HG02798 (cell line): ENCODE results near the gene C20orf96.

ENCODE experiments used
- ATAC-seq: cut with Tn5 transposase; IDR thresholded peaks from one replicate; pipeline ENCODE4 v1.9.1; 2021; ENCODE audit warnings: mild to moderate bottlenecking; ENCODE audit not compliant: unreplicated experiment, poor library complexity

The C20orf96 gene

GRCh38 chr20:312866-313265, 22.3 kb upstream of the C20orf96 start:
- no peak for ATAC-seq

DNA sequence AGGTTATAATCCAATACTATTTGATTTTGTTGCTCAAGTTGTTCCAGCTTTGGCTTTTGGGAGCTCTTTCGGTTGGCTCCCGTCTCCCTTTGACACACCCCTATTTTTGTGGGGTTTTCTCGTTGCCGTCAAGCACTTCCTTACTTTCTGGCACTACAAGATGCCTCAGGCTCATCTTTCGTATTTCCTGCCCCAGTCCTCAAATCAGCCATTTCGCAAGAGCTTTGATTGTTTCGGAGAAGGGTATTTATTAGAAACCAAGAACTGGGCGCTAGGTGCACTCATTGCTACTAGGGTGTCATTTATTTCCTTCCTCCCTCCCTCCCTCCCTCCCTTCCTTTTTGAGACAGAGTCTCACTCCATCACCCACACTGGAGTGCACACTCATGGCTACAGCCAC, 21.5 kb upstream of the C20orf96 start:
- no peak for ATAC-seq

GRCh38 chr20:311609-312008, 21.1 kb upstream of the C20orf96 start:
- ATAC-seq = no peak

DNA sequence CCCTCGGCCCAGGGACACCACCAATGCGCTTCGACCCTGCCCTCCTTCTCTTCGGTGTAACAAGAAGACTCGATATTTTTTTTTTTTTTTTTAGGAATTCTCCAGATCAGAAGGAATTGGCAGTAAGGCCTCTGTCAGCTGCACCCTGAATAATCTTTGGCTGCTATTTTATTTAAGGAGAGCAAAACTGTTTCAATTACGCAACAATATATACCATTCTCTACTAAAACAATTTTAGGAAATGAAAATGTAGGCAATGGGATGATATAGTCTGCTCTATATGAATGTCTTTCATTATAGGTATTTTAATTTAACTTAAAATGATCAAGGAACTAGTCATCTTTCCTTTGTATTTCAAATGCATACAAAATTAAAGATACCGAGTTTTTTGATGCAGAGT, 20.1 kb upstream of the C20orf96 start:
- ATAC-seq = no peak

- ATAC-seq = peak; percentile 100
Measured at GRCh38 chr20:309841-310644, 19.5 kb upstream of the C20orf96 start.

DNA sequence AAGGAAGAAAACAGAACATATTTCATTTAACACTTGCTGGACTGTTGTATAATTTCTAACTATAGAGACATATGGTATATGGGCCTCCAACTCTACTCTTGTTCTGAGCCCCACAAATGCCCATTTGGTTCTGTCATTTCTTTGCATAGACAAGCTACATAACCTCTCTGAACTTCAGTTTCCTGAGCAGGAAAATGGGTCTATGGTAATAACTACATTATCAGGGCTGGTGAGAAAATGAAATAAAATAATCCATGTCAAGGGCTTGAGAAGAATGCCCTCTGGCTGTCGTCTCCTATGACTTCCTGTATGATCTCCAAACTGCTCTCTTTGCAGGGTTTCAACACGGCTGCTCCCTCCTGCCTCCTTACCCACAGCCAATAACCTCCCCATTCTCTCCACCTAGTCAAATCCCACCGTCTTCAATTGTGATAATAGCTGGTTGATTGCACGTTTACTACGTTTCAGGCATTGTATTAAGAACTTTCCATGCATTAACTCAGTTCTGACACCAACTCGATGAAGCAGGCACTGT, 18.8 kb upstream of the C20orf96 start:
- no peak for ATAC-seq

DNA sequence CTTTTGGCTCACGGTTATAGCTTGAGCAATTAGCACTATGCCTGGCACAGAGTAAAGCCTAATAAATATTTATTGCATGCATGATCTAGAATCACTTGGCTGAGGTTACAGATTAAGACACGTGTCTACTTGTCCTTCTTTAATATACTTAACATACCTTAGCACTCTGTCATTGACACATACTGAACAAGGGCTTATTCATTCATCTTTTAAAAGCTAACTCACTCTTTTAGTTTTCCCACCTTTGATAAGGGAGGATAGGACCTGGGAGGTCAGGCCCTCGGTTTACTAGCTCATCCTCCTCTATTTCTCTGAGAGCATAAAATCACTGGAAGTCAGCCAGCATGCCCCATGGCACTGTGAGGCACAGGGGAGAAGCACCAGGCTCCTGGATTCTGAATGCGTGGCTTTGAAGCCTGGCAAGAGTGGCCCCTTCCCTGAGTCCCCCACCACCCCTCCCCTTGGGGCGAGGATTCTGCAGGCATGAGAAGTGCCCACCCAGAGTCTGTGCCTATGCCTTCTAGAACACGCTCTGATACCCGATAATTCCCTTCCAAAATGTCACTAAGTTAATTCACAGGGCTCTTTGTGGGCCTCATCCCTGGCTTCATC, 18.0 kb upstream of the C20orf96 start:
- no peak for ATAC-seq

DNA sequence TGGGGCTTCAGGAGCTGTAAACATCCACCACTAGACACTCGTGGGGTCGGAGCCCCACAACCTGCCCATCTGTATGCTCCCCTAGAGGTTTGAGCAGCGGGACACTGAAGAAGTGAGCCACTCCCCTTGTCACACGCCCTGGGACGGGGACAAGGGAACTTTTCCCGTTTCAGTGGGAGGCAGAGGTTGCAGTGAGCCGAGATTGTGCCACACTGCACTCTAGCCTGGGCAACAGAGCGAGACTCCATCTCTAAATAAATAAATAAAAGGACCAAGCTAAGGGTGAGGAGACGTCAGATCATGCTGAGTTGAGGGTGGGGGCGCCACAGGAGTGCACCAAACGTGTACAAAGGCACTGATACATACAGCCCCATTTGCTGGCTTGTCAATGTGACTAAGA, 15.2 kb upstream of the C20orf96 start:
- no peak for ATAC-seq

DNA sequence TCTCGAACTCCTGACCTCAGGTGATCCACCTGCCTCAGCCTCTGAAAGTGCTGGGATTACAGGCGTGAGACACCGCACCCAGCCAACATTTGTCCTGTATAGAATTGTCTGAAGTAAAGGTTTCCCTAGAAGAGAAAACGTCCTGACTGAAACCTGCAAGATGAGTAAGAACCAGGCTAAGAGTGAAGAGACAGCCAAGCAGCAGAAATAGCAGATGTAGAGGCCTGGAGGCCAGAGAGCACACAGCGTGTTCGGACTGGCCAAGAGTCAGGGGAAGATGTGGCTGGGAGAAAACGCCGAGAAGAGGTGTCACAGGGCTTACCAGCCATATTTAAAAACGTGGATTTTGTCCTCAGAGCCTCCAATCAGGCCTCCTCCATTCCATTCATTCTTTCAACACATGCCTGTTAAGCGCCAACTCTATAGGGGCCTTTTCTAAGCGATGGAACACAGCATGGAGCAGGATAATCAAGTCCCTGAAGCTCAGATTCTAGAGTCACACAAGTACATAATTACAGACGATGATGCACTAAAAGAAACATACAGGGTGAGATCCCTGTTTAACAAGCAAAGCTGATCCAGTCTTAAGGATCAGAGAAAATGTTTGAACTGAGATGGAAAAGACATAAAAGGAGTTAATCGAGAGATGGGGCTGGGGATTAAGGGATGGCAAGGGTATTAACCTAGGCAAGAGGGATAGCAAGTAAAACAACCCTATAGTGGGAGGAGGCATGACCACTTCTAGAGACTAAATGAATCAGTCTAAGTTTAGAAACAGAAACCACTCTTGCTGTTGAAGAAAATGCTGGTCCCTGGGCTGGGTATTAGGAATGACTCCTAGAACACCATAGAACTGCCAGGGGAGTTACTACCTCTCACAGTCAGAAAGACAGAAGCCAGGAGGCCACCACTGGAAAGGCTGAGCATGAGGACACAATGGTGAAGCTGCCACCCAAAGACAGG, 11.6 kb upstream of the C20orf96 start:
- ATAC-seq = no peak

- ATAC-seq = no peak
Measured at GRCh38 chr20:300345-300990, 9.9 kb upstream of the C20orf96 start.

DNA sequence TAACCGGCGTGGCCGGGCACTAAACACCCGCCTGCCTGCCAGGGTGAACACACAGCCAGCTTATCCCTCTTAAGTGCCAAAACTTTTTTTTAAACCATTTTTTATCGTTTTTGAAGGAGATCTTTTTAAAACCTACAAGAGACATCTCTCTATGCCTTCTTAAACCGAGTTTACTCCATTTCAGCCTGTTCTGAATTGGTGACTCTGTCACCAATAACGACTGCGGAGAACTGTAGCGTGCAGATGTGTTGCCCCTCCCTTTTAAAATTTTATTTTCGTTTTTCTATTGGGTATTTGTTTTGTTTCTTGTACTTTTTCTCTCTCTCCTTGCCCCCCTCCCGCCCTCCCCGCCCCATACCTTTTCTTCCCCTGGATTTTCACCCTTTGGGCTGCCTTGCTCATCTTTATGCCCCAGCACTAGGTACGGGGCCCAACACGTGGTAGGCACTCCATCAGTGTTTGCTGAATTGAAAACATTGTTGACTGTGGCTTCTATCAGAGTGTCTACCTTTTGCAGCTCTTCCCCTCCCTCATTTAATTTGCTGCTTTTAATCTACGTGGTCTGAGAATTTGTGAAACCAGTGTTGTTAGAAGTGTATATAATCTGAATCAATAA, 8.3 kb upstream of the C20orf96 start:
- no peak for ATAC-seq

- peak; percentile 21 for ATAC-seq
Measured at GRCh38 chr20:297925-298775, 7.6 kb upstream of the C20orf96 start.

DNA sequence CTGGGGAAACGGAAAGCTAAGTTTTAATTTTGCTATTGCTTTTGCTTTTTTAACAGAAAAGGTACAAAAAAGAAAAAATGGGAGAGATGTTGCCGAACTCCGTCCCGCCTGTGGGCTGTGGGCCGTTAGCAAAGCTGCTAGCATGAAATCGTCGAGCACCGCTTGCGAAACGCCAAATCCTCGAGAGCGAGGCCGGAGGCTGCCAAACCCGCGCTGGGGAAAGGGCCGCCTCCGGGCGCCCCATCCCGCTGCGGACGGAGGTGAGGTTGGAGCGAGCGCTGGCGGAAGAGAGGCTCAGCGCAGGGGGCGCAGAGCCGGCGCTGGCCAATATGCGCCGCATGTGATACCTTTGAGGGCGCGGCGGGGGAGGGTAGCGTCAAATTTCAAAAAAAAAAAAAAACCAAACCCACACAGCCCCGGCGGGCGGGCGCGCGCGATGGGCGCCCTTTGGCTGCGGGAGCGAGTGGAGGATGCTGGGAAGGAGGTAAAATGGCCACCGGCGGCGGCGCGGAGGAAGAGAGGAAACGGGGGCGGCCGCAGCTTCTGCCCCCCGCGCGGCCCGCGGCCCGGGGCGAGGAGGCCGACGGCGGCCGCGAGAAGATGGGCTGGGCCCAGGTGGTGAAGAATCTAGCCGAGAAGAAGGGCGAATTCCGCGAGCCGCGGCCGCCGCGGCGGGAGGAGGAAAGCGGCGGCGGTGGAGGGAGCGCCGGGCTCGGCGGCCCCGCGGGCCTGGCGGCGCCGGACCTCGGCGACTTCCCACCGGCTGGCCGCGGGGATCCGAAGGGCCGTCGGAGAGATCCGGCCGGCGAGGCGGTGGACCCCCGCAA, 6.8 kb upstream of the C20orf96 start, which contains the start of gene ZCCHC3:
Gene ZCCHC3, plus strand, starts transcription at position 473 of the 827 bp plus-strand sequence. Its CDS starts 17 bp downstream, at position 490.
- peak; percentile 80 for ATAC-seq

DNA sequence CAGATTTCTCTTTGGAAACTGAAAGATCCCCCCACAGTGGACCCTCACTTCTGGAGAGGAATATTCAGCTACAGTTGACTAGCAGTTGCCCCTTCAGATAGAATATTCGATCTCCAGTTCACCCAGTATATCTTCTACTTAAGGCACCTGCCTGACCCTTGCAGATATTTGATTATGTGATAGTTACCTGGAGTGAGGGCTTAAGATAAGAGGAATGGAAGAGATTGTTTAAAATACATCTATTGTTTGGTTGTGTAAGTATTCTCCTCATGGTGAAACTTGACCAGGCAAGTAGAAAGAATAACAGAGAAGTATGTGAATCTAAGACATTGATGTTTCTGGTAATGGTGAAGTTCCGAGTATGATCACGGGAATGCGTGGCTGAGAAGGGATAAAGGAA, 5.3 kb upstream of the C20orf96 start:
- no peak for ATAC-seq

DNA sequence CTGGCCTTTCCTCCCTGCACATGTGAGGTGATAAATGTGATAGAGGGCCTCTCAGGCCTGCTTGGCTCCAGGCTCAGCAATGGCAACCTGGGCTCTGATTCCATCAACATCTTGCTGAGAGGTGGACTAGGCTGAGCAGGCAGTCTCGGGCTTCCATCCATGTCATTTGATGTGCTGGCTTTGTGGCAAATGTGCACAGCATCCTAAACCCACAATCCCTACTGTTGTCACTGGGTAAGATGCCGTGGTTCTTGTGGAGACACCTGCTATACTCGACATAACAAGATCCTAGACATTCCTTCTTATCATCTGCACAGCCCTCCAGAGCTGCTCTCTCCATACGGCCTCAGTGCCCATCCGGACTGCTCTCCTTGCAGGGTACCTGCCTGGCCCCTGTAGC, 4.1 kb upstream of the C20orf96 start:
- ATAC-seq = no peak

DNA sequence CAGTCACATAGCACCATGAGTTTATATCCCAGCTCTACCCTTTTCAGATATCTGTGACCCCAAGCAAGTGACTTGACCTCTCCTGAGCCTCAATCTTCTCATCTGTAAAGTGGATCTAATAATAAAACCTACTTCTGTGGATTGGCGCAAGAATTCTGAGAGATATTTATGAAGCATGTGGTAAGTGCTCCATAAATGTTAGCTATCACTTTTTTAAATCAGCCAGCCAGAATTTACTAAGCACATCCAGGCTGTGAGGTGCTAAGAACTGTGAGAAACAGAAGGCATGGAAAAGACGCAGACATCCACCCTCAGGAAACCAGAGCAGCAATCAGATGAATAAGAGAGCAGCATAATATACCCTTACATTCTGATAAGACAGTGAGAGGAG, 862 bp downstream of the C20orf96 start:
- ATAC-seq = no peak

DNA sequence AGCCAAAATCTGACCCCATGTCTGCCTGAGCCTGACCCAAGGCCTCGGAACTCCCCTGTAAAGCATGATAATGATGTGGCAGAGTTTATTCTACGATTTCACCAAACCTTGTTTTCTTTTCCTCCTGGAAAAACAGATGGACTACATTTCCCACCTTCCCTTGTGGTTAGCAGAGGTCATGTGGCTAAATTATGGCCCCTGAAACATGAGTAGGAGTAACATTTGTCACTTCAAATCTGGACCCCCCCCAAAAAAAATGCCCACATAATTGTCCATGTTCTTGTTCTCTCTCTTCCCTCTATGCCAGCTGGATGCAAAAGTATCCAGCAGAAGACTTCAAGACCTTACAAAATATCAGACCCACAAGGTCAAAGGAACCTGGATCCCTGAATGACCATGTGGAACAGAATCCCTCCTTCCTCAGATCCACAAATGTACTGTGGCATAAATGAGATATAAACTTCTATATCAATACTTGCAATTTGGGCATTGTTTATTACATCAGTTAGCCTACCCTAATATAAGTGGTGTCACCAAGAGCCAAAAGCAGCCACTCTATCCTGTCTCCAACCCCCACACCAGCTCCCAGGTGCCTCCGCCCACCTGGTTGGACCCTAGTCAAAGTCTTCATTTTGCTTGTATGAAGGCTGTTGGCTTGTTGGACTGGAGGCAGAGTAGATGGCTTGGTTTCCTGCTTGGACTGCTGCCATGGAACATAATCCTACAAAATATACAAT, 1.4 kb downstream of the C20orf96 start:
- no peak for ATAC-seq
